ENCODE measurements around the gene SLC8A2. TPM values are rescaled to one million over a fixed set of nuclear protein-coding genes. Genes with fewer than 3 reads are reported as not detected.

The SLC8A2 gene
- under 1 TPM in 1 of 3 donors, not detected in 2; 0.20 TPM for total RNA-seq
- not detected for total RNA-seq (2013)

- H3K27me3 Mint-ChIP-seq (ENCODE audit: low read depth in 2 of 2): peaks cover 35 to 47% of the 10 kb centered on the region in 2 donors
- 5% methylated on average over 19 of the region's 29 CpGs for WGBS (ENCODE audit: insufficient coverage)
These were observed at the start of gene SLC8A2 for GRCh38 chr19:47471733-47472457. Gene SLC8A2 (minus strand): TSS chr19:47471893. CDS start chr19:47466403, 5,490 bp downstream.

DNA sequence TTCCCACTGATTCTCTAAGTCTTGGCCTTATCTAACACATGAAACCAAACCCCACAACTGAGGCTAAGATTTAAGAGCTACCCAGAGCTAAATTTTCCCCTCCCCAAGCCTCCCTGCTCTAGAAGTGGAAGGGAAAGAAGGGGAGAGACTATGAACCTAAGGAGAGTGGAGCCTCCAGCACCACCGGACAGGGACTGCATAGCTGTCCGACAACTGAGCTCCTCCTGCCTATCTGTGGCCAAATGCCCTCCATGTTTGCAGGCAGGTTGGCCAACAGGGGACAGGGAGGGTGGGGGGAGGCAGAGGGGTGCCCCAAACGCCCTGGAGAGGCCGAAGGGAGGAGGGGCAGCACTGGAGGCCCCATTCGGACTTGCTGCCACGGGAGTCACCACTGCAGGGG, 49.1 kb upstream of the SLC8A2 start:
- no peak overlapping the region for H3K4me3 Mint-ChIP-seq
- no peaks in the 10 kb centered on the region for H3K36me3 Mint-ChIP-seq
- no peaks in the 10 kb centered on the region for H3K9me3 Mint-ChIP-seq
- Histone ChIP-seq H3K4me3 (ENCODE audit: low read length) (no peak overlapping the region), H3K27ac (ENCODE audit: low read length) (no peak overlapping the region), H3K36me3 (ENCODE audit: control insufficient read depth, insufficient read depth, low read length) (no peaks in the 10 kb centered on the region), H3K27me3 (ENCODE audit: control insufficient read depth, insufficient read depth, low read length) (peaks cover 20% of the 10 kb centered on the region), H3K9me3 (ENCODE audit: control insufficient read depth, insufficient read depth, low read length) (no peaks in the 10 kb centered on the region), H3K4me1 (ENCODE audit: control insufficient read depth, insufficient read depth, low read length) (peaks cover 49% of the 10 kb centered on the region)
- intact Hi-C loops (cut with micrococcal nuclease): no loop called here
- H3K4me1 Mint-ChIP-seq: peaks cover 22 to 41% of the 10 kb centered on the region in 2 donors
- ATAC-seq: no peak
- TF ChIP-seq, protein P1, sequence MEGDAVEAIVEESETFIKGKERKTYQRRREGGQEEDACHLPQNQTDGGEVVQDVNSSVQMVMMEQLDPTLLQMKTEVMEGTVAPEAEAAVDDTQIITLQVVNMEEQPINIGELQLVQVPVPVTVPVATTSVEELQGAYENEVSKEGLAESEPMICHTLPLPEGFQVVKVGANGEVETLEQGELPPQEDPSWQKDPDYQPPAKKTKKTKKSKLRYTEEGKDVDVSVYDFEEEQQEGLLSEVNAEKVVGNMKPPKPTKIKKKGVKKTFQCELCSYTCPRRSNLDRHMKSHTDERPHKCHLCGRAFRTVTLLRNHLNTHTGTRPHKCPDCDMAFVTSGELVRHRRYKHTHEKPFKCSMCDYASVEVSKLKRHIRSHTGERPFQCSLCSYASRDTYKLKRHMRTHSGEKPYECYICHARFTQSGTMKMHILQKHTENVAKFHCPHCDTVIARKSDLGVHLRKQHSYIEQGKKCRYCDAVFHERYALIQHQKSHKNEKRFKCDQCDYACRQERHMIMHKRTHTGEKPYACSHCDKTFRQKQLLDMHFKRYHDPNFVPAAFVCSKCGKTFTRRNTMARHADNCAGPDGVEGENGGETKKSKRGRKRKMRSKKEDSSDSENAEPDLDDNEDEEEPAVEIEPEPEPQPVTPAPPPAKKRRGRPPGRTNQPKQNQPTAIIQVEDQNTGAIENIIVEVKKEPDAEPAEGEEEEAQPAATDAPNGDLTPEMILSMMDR (IDR thresholded peaks at IDR 0.05): no peak
- peaks cover 8 to 20% of the 10 kb centered on the region in 2 donors for H3K27me3 Mint-ChIP-seq (ENCODE audit: low read depth in 2 of 2)
- WGBS (ENCODE audit: insufficient coverage): 87% methylated on average over 6 of the region's 6 CpGs
- no peak for DNase-seq
- no peak overlapping the region for H3K27ac Mint-ChIP-seq

More at GRCh38 chr19:47471733-47472457, at the start of gene SLC8A2:
- H3K4me1 ChIP-seq (ENCODE audit: control insufficient read depth, insufficient read depth, low read length): peaks cover 8% of the 10 kb centered on the region
- peaks cover 23% of the 10 kb centered on the region for H3K27me3 ChIP-seq (ENCODE audit: control insufficient read depth, insufficient read depth, low read length)
- no peak within 1 kb of the TSS for H3K4me3 ChIP-seq (ENCODE audit: low read length)
- intact Hi-C loops (cut with micrococcal nuclease): no loop called here
- Mint-ChIP-seq H3K4me1 (peaks cover 0 to 10% of the 10 kb centered on the region in 2 donors), H3K36me3 (no peaks in the 10 kb centered on the region), H3K9me3 (no peaks in the 10 kb centered on the region), H3K27ac (no peak within 1 kb of the TSS), H3K4me3 (no peak within 1 kb of the TSS)
- TF ChIP-seq, protein P1 (IDR thresholded peaks at IDR 0.05): no peak
- no peaks in the 10 kb centered on the region for H3K9me3 ChIP-seq (ENCODE audit: control insufficient read depth, insufficient read depth, low read length)
- peak; percentile 46 to 83 for DNase-seq
- ATAC-seq: peak; percentile 79 to 96 (median 89)
- no peaks in the 10 kb centered on the region for H3K36me3 ChIP-seq (ENCODE audit: control insufficient read depth, insufficient read depth, low read length)
- H3K27ac ChIP-seq (ENCODE audit: low read length): no peak within 1 kb of the TSS

DNA sequence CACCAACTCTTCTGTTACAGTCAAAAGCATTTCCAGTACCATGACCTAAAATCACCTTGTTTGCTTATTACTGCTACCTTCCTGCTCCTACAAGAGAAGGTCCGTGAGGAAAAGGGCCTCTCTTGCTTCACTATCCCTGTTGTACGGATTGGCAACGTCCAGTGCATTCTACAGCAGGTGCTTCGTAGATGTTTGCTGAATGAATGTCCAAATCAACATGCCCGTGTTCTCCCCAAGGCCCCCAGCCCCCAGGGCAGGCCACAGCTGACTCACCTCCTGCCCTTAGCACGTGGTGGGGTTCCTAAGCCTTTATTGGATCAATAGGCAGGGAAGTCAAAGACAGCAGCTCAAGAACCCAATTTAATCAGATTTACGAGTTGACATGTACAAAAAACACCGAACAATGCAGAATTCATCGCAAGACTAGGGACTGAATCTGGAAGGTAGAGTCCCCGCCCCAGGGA, 48.7 kb upstream of the SLC8A2 start:
- TF ChIP-seq, protein P1 (IDR thresholded peaks at IDR 0.05): no peak
- H3K9me3 ChIP-seq (ENCODE audit: control insufficient read depth, insufficient read depth, low read length): no peaks in the 10 kb centered on the region
- H3K36me3 ChIP-seq (ENCODE audit: control insufficient read depth, insufficient read depth, low read length): no peaks in the 10 kb centered on the region
- Mint-ChIP-seq H3K9me3 (no peaks in the 10 kb centered on the region), H3K4me1 (peaks cover 23 to 46% of the 10 kb centered on the region in 2 donors), H3K27me3 (ENCODE audit: low read depth in 2 of 2) (peaks cover 8 to 20% of the 10 kb centered on the region in 2 donors), H3K27ac (no peak overlapping the region), H3K36me3 (no peaks in the 10 kb centered on the region), H3K4me3 (no peak overlapping the region)
- intact Hi-C loops (cut with micrococcal nuclease): no loop called here
- H3K27ac ChIP-seq (ENCODE audit: low read length): no peak overlapping the region
- ATAC-seq (no peak), DNase-seq (no peak)
- H3K4me1 ChIP-seq (ENCODE audit: control insufficient read depth, insufficient read depth, low read length): peaks cover 54% of the 10 kb centered on the region
- 87% methylated on average over 10 of the region's 10 CpGs for WGBS (ENCODE audit: insufficient coverage)
- H3K4me3 ChIP-seq (ENCODE audit: low read length): no peak overlapping the region
- H3K27me3 ChIP-seq (ENCODE audit: control insufficient read depth, insufficient read depth, low read length): peaks cover 20% of the 10 kb centered on the region
